ENCODE measurements around the gene SLC9A7.

The SLC9A7 gene

GRCh38 chrX:46796574-46797191 is 37.8 kb upstream of the SLC9A7 start:
- Histone ChIP-seq H3K4me1 (ENCODE audit: control insufficient read depth, insufficient read depth, low read length) (no peaks in the 10 kb centered on the region), H3K27ac (ENCODE audit: extremely low read depth, low read depth, low read length) (no peak overlapping the region), H3K4me3 (ENCODE audit: low read depth, low read length) (no peak overlapping the region), H3K9me3 (ENCODE audit: control insufficient read depth, insufficient read depth, low read depth, low read length) (no peaks in the 10 kb centered on the region), H3K36me3 (ENCODE audit: control insufficient read depth in 2 of 2, insufficient read depth in 1 of 2, low read length in 2 of 2) (no peaks in the 10 kb centered on the region)
- TF ChIP-seq ZNF654 (tag by site-specific recombination; IDR thresholded peaks at IDR 0.05; ENCODE audit: low read depth) (peak; percentile 86), ZFP41 (tag by site-specific recombination; IDR thresholded peaks at IDR 0.05; ENCODE audit: borderline replicate concordance) (no peak)
- TF ChIP-seq, protein P1, sequence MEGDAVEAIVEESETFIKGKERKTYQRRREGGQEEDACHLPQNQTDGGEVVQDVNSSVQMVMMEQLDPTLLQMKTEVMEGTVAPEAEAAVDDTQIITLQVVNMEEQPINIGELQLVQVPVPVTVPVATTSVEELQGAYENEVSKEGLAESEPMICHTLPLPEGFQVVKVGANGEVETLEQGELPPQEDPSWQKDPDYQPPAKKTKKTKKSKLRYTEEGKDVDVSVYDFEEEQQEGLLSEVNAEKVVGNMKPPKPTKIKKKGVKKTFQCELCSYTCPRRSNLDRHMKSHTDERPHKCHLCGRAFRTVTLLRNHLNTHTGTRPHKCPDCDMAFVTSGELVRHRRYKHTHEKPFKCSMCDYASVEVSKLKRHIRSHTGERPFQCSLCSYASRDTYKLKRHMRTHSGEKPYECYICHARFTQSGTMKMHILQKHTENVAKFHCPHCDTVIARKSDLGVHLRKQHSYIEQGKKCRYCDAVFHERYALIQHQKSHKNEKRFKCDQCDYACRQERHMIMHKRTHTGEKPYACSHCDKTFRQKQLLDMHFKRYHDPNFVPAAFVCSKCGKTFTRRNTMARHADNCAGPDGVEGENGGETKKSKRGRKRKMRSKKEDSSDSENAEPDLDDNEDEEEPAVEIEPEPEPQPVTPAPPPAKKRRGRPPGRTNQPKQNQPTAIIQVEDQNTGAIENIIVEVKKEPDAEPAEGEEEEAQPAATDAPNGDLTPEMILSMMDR (tag by site-specific recombination; IDR thresholded peaks at IDR 0.05), result peak; percentile 59
- ChIA-PET POLR2A (interaction anchor here (1.0 to 1.1 kb wide), 2 partner anchors 36 to 38 kb away, joined by 3 read pairs; partner anchors contain the start of gene SLC9A7), CTCF (interaction anchor here (0.7 to 5.5 kb wide), 28 partner anchors 10 to 1050 kb away, joined by 3 to 37 read pairs (median 4); partner anchors contain the start of gene SLC9A7)

DNA sequence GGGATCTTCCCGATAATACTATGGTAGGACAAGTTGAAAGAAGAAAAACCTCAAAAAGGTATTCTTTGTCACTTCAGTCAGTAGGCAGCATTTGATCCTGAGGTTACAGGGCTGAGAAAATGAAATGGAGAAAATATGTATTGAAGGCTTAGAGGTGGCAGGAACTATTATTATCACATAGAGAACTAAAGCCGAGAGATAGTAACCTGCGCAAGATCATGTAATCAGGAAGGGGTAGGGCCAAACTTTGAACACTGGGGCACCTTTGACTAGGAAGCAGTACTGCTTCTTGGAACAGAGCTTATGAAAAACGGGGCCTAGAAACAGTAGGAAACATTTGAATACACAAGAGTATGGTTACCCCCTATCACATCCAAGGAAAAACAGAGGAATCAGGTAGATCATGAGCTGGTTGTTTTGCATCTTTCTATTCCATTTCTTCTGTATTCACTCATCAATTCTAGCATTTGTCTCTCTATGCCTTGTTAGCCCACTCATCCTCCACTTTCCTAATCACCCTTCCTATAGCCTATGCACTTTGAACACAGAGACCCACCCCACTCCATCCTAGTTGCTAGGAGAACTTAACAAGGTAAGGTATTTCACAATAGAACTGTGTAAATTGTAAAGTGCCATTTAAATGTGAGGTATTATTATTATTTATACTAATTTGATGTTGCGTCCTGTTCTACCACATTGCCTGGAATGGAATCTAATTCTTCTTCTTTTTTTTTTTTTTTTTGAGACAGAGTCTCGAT is 34.6 kb upstream of the SLC9A7 start:
- H3K27ac ChIP-seq (ENCODE audit: extremely low read depth, low read depth, low read length), result no peak overlapping the region
- no peaks in the 10 kb centered on the region for H3K4me1 ChIP-seq (ENCODE audit: control insufficient read depth, insufficient read depth, low read length)
- ChIA-PET POLR2A (no interaction called here), CTCF (interaction anchor here (0.6 to 5.5 kb wide), 4 partner anchors 30 to 1727 kb away, joined by 3 to 37 read pairs (median 3); partner anchors contain the start of gene SLC9A7)
- no peak overlapping the region for H3K4me3 ChIP-seq (ENCODE audit: low read depth, low read length)
- H3K36me3 ChIP-seq (ENCODE audit: control insufficient read depth in 2 of 2, insufficient read depth in 1 of 2, low read length in 2 of 2), result no peaks in the 10 kb centered on the region
- TF ChIP-seq ZNF623 (tag by site-specific recombination; IDR thresholded peaks at IDR 0.05) (no peak), ZNF529 (tag by site-specific recombination; IDR thresholded peaks at IDR 0.05; ENCODE audit: insufficient replicate concordance) (no peak)
- no peaks in the 10 kb centered on the region for H3K9me3 ChIP-seq (ENCODE audit: control insufficient read depth, insufficient read depth, low read depth, low read length)

GRCh38 chrX:46792810-46793188 is 33.9 kb upstream of the SLC9A7 start:
- Histone ChIP-seq H3K4me3 (ENCODE audit: low read depth, low read length) (no peak overlapping the region), H3K36me3 (ENCODE audit: control insufficient read depth in 2 of 2, insufficient read depth in 1 of 2, low read length in 2 of 2) (no peaks in the 10 kb centered on the region), H3K27ac (ENCODE audit: extremely low read depth, low read depth, low read length) (no peak overlapping the region), H3K4me1 (ENCODE audit: control insufficient read depth, insufficient read depth, low read length) (no peaks in the 10 kb centered on the region), H3K9me3 (ENCODE audit: control insufficient read depth, insufficient read depth, low read depth, low read length) (no peaks in the 10 kb centered on the region)
- CTCF ChIA-PET, result interaction anchor here (0.7 to 1.8 kb wide), 3 partner anchors 13 to 139 kb away, joined by 3 to 5 read pairs (median 3); partner anchors contain the start of gene SLC9A7
- POLR2A ChIA-PET, result no interaction called here
- no peak for TF ChIP-seq ZNF341 (tag by site-specific recombination; IDR thresholded peaks at IDR 0.05; ENCODE audit: low read depth)
- no peak for TF ChIP-seq ZNF266 (tag by site-specific recombination; IDR thresholded peaks at IDR 0.05; ENCODE audit: low read depth)
- no peak for TF ChIP-seq TSHZ1 (tag by site-specific recombination; IDR thresholded peaks at IDR 0.05; ENCODE audit: borderline replicate concordance)
- TF ChIP-seq ZNF600 (tag by site-specific recombination; IDR thresholded peaks at IDR 0.05), result no peak
- no peak for TF ChIP-seq ZNF335 (tag by site-specific recombination; conservative IDR thresholded peaks at IDR 0.05)
- TF ChIP-seq, protein P2, sequence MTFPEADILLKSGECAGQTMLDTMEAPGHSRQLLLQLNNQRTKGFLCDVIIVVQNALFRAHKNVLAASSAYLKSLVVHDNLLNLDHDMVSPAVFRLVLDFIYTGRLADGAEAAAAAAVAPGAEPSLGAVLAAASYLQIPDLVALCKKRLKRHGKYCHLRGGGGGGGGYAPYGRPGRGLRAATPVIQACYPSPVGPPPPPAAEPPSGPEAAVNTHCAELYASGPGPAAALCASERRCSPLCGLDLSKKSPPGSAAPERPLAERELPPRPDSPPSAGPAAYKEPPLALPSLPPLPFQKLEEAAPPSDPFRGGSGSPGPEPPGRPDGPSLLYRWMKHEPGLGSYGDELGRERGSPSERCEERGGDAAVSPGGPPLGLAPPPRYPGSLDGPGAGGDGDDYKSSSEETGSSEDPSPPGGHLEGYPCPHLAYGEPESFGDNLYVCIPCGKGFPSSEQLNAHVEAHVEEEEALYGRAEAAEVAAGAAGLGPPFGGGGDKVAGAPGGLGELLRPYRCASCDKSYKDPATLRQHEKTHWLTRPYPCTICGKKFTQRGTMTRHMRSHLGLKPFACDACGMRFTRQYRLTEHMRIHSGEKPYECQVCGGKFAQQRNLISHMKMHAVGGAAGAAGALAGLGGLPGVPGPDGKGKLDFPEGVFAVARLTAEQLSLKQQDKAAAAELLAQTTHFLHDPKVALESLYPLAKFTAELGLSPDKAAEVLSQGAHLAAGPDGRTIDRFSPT (tag by site-specific recombination; IDR thresholded peaks at IDR 0.05), result no peak
- TF ChIP-seq ZNF155 (tag by site-specific recombination; IDR thresholded peaks at IDR 0.05), result no peak
- no peak for TF ChIP-seq ZNF791 (tag by site-specific recombination; IDR thresholded peaks at IDR 0.05)
- TF ChIP-seq EGR2 (tag by site-specific recombination; IDR thresholded peaks at IDR 0.05; ENCODE audit: low read depth), result no peak
- no peak for TF ChIP-seq ZNF707 (tag by site-specific recombination; IDR thresholded peaks at IDR 0.05)
- TF ChIP-seq ZNF664 (tag by site-specific recombination; IDR thresholded peaks at IDR 0.05), result no peak
- no peak for TF ChIP-seq ZNF362 (tag by site-specific recombination; IDR thresholded peaks at IDR 0.05)
- no peak for TF ChIP-seq TCF7L2 (IDR thresholded peaks at IDR 0.05; ENCODE audit: borderline replicate concordance, low read depth, low read length)
